Measurements from ENCODE around the gene MYO1D.

MYO1D gene

DNA sequence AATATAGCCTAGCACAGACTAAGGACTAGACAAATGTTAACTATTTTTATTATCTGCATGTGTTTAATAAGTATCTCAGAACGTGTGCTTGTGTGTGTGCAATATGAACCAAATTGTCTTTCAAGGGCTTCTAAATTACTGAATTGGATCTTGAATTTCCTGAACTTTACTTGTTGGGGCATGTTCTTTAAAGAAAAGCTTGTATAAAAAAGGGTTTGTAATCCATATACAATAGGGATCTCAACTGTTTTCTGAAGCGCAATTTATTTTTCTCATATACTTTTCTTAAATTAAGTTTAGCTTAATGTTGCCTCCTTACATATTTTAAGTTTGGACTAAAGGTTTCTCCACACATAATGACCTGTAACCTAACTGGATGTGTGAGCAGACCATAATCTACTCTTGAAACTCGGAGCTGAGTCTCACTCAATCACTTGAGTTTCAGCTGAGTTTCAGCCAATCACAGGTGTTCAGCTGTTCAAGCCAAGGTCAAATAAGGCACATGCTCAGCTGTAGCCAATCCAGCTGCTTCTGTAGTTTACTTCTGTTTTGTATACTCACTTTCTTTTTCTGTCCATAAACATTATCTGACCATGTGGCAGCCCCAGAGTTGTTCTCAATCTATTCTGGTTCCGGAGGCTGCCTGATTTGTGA lies 317.8 kb downstream of the MYO1D start:
- peak; percentile 55 for DNase-seq (ENCODE audit: low read depth)
- TF ChIP-seq, protein P1, sequence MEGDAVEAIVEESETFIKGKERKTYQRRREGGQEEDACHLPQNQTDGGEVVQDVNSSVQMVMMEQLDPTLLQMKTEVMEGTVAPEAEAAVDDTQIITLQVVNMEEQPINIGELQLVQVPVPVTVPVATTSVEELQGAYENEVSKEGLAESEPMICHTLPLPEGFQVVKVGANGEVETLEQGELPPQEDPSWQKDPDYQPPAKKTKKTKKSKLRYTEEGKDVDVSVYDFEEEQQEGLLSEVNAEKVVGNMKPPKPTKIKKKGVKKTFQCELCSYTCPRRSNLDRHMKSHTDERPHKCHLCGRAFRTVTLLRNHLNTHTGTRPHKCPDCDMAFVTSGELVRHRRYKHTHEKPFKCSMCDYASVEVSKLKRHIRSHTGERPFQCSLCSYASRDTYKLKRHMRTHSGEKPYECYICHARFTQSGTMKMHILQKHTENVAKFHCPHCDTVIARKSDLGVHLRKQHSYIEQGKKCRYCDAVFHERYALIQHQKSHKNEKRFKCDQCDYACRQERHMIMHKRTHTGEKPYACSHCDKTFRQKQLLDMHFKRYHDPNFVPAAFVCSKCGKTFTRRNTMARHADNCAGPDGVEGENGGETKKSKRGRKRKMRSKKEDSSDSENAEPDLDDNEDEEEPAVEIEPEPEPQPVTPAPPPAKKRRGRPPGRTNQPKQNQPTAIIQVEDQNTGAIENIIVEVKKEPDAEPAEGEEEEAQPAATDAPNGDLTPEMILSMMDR (IDR thresholded peaks at IDR 0.05; ENCODE audit: insufficient read depth, low read depth, low read length, missing control alignments), result no peak
- H3K4me3 ChIP-seq (ENCODE audit: low read length), result no peak overlapping the region

DNA sequence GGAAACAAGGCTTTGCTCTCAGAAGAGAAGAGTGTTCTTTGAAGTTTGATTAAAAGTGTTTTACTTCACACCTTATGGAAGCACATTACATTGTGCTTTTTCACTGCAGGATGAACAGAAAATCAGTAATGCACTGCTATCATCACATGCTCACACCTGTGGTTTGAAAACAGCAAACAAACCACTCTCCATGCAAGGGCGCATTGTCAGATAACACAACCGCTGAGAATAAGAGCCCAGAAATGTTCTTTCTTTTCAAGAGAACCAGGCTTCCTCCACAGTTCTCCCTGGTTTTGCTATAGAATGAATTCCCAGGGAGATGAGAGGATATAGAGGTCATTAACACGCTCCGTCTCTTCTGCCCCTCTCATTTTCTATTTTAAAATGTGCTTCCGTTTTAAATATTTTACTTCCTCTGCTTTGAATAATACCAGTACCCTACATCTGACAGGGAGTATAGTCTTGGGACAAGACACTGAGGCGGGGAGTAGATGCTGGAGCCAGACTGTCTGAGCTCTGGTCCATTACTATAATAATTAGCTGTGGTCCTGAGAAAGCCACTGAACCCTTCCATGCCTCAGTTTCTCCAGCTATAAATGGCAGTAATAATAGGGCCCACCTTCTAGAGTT lies 318.5 kb downstream of the MYO1D start:
- TF ChIP-seq, protein P1 (IDR thresholded peaks at IDR 0.05; ENCODE audit: insufficient read depth, low read depth, low read length, missing control alignments), result no peak

DNA sequence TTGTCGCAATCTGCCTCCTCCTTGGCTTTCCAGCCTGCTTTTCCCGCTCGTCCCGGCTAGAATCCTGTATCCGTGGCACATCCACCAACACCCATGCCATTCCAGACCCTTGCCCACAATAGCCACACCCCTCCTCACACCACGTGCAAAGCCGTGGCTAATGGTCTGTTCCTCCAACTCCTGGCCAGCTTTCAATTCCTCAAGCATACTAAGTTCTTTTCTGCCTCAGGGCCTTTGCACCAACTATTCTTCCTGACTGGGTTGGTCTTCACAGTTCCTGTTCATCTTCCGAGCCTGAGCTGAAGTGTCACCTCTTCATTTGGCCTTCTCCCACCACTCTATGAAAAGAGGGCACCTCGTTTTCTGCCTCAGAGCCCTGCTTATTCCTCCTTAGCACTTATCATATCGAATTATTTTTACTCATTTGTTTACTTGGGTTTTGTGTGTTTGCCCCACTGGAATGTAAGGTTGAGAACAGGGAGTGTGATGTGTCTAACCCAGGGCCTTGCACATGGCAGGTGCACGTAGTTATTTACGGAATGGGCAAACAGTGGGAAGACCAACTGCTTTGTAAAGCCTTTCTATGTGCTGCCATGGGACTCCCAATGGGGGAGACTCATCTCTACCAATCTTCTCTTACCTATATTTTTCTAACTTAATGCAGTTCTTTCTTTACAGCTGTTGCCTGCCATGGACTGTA lies 321.2 kb downstream of the MYO1D start:
- no peak for DNase-seq (ENCODE audit: low read depth)
- no peak overlapping the region for H3K4me3 ChIP-seq (ENCODE audit: low read length)
- TF ChIP-seq, protein P1 (IDR thresholded peaks at IDR 0.05; ENCODE audit: insufficient read depth, low read depth, low read length, missing control alignments), result no peak

More for the DNA sequence above, 318.5 kb downstream of the MYO1D start:
- no peak for DNase-seq (ENCODE audit: low read depth)
- H3K4me3 ChIP-seq (ENCODE audit: low read length), result no peak overlapping the region

DNA sequence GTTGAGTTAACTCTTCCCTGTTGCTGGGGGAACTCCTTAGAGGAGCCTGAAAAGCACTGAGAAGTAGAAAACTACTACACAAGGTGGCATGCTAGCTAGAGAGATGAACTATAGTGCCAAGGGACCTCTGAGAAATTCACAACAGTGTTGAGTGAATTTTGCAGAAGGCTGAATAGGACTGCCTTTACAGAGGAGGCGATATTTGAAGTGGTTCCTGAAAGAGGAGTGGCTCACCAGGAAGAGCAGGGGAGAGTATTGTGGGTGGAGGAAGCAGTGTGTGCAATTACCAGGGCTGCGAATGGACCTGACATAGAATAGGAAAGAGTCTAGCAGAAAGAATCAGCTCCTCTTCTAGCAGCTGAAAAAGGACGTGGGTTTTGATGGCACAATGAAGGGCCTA lies 323.8 kb downstream of the MYO1D start:
- TF ChIP-seq, protein P1 (IDR thresholded peaks at IDR 0.05; ENCODE audit: insufficient read depth, low read depth, low read length, missing control alignments), result no peak
- peak overlapping the region; percentile 6 for H3K4me3 ChIP-seq (ENCODE audit: low read length)
- peak; percentile 56 for DNase-seq (ENCODE audit: low read depth)

DNA sequence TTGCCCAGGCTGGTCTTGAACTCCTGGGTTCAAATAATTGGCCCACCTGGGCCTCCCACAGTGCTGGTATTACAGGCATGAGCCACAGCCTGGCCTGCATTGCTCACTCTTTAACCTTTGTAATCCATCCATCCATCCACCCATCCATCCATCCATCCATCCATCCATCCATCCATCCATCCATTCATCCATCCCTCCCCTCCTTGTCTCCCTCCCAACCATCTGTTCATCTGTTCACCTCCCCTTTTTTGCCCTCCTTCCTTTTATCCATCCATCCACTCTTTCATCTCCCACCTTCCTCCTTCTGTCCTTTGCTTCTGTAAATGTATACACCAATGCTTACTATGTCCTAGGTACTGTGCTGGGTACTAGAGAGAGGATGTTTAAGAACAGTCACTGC lies 324.6 kb downstream of the MYO1D start:
- no peak for DNase-seq (ENCODE audit: low read depth)
- TF ChIP-seq, protein P1 (IDR thresholded peaks at IDR 0.05; ENCODE audit: insufficient read depth, low read depth, low read length, missing control alignments), result no peak

DNA sequence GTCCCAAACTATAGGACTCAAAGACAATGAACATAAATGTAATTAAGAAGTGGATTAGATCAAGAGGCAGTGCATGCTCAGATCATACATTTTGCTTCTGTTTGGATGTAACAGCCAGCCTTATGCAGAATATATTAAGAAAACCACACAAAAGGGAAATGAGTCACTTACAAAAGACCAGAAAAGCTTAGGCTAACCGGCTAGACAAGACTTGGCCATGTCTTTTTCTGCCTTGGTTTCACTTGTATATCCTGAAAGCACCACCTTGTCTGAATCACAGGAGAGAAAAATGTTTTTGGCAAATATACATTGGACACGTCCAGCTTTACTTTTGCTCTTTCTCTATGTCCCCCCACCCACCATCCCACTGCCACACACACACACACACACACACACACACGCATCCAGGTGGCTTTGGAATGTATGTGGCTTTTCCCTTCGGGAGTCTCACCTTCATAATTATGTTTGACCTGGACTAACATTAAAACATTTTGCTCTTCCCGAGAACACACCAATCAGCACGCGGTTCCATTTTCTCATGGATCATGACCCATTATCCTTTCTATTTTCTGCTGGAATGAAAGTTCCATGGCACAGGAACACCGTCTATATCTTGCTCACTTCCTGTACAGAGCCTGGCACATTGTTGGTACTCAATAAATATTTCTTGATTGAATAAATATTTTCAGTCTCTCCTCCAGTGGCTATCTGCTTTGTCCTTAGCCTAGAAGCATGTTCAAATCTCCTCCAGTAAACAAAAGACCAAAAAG lies 325.6 kb downstream of the MYO1D start:
- peak; percentile 97 for DNase-seq (ENCODE audit: low read depth)
- peak overlapping the region; percentile 30 for H3K4me3 ChIP-seq (ENCODE audit: low read length)
- TF ChIP-seq, protein P1 (IDR thresholded peaks at IDR 0.05; ENCODE audit: insufficient read depth, low read depth, low read length, missing control alignments), result no peak

More for the DNA sequence above, 324.6 kb downstream of the MYO1D start:
- H3K4me3 ChIP-seq (ENCODE audit: low read length), result no peak overlapping the region

Measured in epithelial cell of esophagus (primary cell).